Thyroid gland (tissue), 4 donors: Measurements from ENCODE around the gene RPN1. TPM values are rescaled to one million over a fixed set of nuclear protein-coding genes. Genes with fewer than 3 reads are reported as not detected.
"Not testable (repeated sequence)": the region's sequence is repeated elsewhere in the genome, so short reads cannot be mapped to it uniquely, and the experiment has no call there.

Source experiments
- DNase-seq, 2 donors: peaks; one replicate each; pipeline ENCODE4 v3.0.0-alpha.2; 2019
- H3K27ac ChIP-seq, 3 donors: fragments of 200-600 bp; sonication (generic); 1 replicate in 2 of 3; 2 replicates in 1 of 3; pipeline ENCODE4 v1.5.1; 2016 to 2019; ENCODE audit warnings: mild to moderate bottlenecking in 1 of 3, moderate library complexity in 1 of 3
- H3K27me3 ChIP-seq: fragments of 200-600 bp; sonication (generic); one replicate; pipeline ENCODE4 v1.5.1; 2019
- H3K36me3 ChIP-seq, 2 donors: fragments of 200-600 bp; sonication (generic); one replicate each; pipeline ENCODE4 v1.5.1; 2016 to 2019
- H3K4me1 ChIP-seq, 2 donors: fragments of 200-600 bp; sonication (generic); one replicate each; pipeline ENCODE4 v1.5.1; 2017 to 2019
- H3K4me3 ChIP-seq, 3 donors: fragments of 200-600 bp; sonication (generic); replicated peaks in 1 of 3; 1 replicate in 2 of 3; 2 replicates in 1 of 3; pipeline ENCODE4 v1.5.1; 2016; ENCODE audit warnings: mild to moderate bottlenecking in 1 of 3
- H3K9me3 ChIP-seq: fragments of 200-600 bp; sonication (generic); one replicate; pipeline ENCODE4 v1.5.1; 2017
- POLR2A ChIP-seq, 2 donors: fragments of 450-650 bp; IDR thresholded peaks; one replicate each; pipeline ENCODE4 v1.6.1; 2017; ENCODE audit warnings: antibody characterized with exemption in 2 of 2, mild to moderate bottlenecking in 2 of 2, moderate library complexity in 1 of 2
- WGBS, 2 donors: methylation state at CpG; one replicate each; pipeline ENCODE4 v1.1.5; 2017; 5-methylcytosine and 5-hydroxymethylcytosine counted together
- intact Hi-C: fragments of 100-400 bp; cut with DNase I; formaldehyde crosslinking; loops from one replicate; pipeline ENCODE4 v1.15.1; 2023
- total RNA-seq, 4 donors: library from RNA; depleted of rRNA; stranded (reverse); fragments of >200 nt; gene quantifications; one replicate each; pipeline ENCODE4 v1.2.3, GENCODE V29; 2016
- TF ChIP-seq, protein P1 (sequence below), 6 experiments: fragments of 200-600 bp in 3 of 6; fragments of 450-650 bp in 3 of 6; sonication (generic) in 3 of 6; IDR thresholded peaks; one replicate each; pipeline ENCODE4 v1.5.1; 2016 to 2019; ENCODE audit warnings: antibody characterized with exemption in 6 of 6, mild to moderate bottlenecking in 2 of 6, inconsistent platforms in 1 of 6, moderate library complexity in 1 of 6

RPN1 gene
- total RNA-seq, 4 donors from 2014 or later: 368 to 750 (median 528) TPM

DNA sequence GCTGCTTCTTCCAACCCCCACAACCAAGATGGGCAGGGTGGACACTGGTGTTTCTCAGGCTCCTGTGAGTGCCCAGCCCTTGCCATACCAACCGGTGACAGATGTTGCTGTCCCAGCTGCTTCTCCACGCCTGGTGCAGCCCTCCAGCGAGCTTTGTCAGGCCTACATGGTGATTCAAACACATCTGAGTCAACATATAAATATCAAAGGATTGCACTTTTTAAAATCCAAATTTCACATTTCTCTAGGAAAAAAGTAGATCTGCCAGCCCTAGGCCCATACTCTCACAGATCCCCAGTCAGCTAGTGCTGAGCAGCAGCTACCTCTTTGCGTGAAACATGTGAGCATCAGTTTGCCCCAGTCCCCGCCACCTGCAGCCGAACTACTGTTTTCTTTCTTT, 52.7 kb downstream of the RPN1 start:
- no peaks in the 10 kb centered on the region for H3K36me3 ChIP-seq
- H3K27me3 ChIP-seq: no peaks in the 10 kb centered on the region
- H3K4me1 ChIP-seq: no peaks in the 10 kb centered on the region
- 82 to 93% methylated on average over 6 of the region's 6 CpGs for WGBS, 2 donors
- no peak overlapping the region for H3K4me3 ChIP-seq
- H3K9me3 ChIP-seq: no peaks in the 10 kb centered on the region
- no peak overlapping the region for H3K27ac ChIP-seq
- no peak for DNase-seq
- TF ChIP-seq POLR2A (IDR thresholded peaks at IDR 0.05): no peak
- TF ChIP-seq, protein P1, sequence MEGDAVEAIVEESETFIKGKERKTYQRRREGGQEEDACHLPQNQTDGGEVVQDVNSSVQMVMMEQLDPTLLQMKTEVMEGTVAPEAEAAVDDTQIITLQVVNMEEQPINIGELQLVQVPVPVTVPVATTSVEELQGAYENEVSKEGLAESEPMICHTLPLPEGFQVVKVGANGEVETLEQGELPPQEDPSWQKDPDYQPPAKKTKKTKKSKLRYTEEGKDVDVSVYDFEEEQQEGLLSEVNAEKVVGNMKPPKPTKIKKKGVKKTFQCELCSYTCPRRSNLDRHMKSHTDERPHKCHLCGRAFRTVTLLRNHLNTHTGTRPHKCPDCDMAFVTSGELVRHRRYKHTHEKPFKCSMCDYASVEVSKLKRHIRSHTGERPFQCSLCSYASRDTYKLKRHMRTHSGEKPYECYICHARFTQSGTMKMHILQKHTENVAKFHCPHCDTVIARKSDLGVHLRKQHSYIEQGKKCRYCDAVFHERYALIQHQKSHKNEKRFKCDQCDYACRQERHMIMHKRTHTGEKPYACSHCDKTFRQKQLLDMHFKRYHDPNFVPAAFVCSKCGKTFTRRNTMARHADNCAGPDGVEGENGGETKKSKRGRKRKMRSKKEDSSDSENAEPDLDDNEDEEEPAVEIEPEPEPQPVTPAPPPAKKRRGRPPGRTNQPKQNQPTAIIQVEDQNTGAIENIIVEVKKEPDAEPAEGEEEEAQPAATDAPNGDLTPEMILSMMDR (IDR thresholded peaks at IDR 0.05): no peak
- intact Hi-C loops: no loop called here

DNA sequence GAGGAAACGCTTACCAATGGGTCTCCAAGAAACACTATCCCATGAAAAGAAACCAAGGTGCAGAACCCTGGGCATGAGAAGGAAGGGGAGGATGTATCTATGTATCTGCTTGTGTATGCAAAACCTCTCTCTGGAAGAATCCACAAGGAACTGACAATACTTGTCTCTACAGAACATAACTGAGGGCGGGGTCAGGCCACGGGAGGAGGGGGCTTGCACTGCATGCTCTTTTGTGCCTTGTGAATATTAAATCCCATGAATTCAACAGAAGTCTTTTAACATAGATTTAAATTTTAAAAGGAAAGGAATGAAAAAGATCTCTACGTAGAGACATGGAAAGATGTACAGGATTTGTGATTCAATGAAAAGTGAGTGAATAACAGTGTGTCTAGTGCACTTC, 57.8 kb downstream of the RPN1 start:
- intact Hi-C loops: no loop called here
- WGBS, 2 donors: 86 to 87% methylated on average over 4 of the region's 4 CpGs
- H3K36me3 ChIP-seq: no peaks in the 10 kb centered on the region
- no peaks in the 10 kb centered on the region for H3K4me1 ChIP-seq
- no peaks in the 10 kb centered on the region for H3K27me3 ChIP-seq
- H3K9me3 ChIP-seq: no peaks in the 10 kb centered on the region
- no peak overlapping the region for H3K4me3 ChIP-seq
- DNase-seq: no peak
- no peak overlapping the region for H3K27ac ChIP-seq
- TF ChIP-seq POLR2A (IDR thresholded peaks at IDR 0.05): no peak
- TF ChIP-seq, protein P1 (IDR thresholded peaks at IDR 0.05): no peak

DNA sequence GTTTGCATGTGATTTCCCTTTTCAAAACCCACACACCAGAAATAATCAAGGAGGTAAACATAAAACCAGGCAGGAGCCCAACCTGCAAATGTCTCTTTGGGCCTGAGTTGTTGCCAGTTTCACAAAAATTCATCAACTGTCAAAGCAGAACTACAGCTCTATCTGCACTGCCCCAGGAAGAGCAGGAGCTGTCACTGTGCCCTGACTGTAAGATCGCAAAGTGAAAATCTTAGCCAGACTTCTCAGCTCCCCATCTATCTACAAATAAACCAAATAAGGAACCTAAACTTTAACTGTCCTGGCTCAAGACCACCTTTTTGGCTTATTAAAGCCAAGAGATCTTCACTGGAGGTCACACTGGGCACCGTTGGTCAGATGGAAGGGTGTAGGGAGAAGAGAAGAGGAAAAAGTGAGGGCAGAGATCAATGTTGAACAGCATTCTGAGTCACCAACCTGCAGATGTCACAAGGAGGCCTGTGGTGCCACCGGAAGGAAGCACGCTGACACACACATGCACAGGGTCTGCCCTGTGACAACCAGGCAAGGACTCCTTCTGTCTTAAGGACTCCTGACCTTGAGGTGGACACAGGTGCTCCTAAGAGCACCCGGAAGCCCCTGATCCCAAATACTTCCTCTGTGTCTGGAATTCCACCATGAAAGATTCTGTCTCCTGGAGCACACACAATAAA, 58.7 kb downstream of the RPN1 start:
- Histone ChIP-seq H3K36me3 (no peaks in the 10 kb centered on the region), H3K9me3 (no peaks in the 10 kb centered on the region), H3K4me1 (no peaks in the 10 kb centered on the region), H3K27ac (no peak overlapping the region), H3K4me3 (no peak overlapping the region), H3K27me3 (no peaks in the 10 kb centered on the region)
- WGBS, 2 donors: 87 to 93% methylated on average over 5 of the region's 5 CpGs
- DNase-seq: no peak
- TF ChIP-seq, protein P1 (IDR thresholded peaks at IDR 0.05): no peak
- TF ChIP-seq POLR2A (IDR thresholded peaks at IDR 0.05): no peak
- intact Hi-C loops: no loop called here

DNA sequence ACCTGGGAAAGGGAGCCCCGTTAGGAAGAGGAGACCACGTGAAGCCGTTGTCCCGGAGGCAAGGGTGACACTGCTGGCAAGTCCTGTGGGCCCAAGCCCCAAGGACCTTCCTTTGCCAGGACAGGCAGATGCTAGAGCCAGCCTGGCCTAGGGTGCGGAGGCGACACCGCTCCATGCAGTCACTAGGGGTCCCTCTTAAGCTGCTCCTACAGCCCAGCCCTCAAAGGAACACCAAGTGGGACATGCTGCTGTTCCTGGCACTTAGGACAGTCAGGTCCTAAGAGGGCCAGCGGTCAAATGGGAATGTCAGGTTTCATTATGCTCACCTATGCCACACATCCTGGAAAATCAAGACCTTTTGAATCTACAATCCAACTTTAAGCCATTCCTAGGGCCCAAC, 59.7 kb downstream of the RPN1 start:
- TF ChIP-seq, protein P1 (IDR thresholded peaks at IDR 0.05): no peak
- TF ChIP-seq POLR2A (IDR thresholded peaks at IDR 0.05): no peak
- Histone ChIP-seq H3K4me1 (no peaks in the 10 kb centered on the region), H3K27ac (no peak overlapping the region), H3K27me3 (no peaks in the 10 kb centered on the region), H3K36me3 (no peaks in the 10 kb centered on the region), H3K4me3 (no peak overlapping the region), H3K9me3 (no peaks in the 10 kb centered on the region)
- intact Hi-C loops: no loop called here
- 77 to 82% methylated on average over 8 of the region's 8 CpGs for WGBS, 2 donors
- no peak for DNase-seq

DNA sequence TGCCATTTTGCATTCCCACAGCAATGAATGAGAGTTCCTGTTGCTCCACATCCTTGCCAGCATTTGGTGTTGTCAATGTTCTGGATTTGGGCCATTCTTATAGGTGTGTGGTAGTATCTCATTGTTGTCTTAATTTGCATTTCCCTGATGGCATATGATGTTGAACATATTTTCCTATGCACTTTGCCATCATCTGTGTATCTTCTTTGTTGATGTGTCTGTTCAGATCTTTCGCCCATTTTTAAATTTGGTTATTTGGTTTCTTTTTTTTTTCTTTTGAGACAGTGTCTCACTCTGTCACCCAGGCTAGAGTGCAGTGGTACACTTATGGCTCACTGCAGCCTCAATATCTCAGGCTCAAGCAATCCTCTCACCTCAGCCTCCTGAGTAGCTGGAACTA, 60.6 kb downstream of the RPN1 start:
- H3K9me3 ChIP-seq, intact Hi-C loops, H3K4me1 ChIP-seq, DNase-seq, H3K27me3 ChIP-seq, H3K27ac ChIP-seq, H3K36me3 ChIP-seq, H3K4me3 ChIP-seq: not testable (repeated sequence)
- 97 to 100% methylated on average over 1 of the region's 1 CpG for WGBS, 2 donors
